Fibroblast of skin of left quadriceps (primary cell): ENCODE data around the gene TNFAIP8.
A peak's percentile ranks its signal among the peaks of the same experiment; 100 is the strongest.

Source experiments
- DNase-seq, 2 experiments: peaks; one replicate each; pipeline ENCODE4 v3.0.0-alpha.2; 2013; ENCODE audit warnings: low read depth in 2 of 2

TNFAIP8 gene

DNA sequence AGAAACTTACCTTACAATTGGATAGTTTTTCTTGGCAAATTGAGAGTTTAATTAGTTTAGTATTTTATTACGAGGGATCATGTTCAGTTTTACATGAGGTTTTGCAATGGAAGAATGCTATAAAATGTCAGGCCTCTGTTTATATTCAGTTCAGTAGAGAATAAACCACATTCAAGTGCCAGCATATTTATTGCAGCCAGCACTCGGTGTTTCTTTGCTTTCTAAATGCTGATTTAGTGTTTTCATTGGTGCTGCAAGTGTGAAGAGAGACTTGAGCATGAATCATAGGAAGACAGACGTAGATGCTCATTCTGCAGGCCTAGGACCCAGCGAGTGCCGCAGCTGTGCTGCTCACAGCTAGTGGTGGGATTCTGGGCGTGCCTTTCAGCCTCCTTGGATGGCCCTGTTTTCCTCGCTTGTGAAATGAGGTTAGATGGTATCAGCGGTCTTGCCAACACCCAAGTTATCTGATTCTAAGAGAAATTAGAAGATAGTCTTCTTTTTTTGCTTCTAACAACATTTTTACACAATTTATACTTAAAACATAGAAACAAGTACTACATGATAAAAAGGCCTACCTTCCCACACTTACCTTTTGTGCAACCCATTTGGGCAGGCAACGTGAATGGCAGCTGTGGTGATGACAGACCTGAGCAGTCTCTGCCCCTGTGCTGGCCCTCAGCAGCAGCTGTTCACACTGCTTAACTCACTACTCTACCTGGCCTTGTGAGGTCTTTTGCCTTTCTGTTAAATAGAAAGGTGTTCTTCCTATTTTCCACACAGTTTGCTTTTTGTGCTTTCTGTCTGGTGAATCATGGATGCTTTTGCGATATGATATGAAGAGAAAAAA lies 26.8 kb upstream of the TNFAIP8 start:
- peak; percentile 89 to 90 for DNase-seq

DNA sequence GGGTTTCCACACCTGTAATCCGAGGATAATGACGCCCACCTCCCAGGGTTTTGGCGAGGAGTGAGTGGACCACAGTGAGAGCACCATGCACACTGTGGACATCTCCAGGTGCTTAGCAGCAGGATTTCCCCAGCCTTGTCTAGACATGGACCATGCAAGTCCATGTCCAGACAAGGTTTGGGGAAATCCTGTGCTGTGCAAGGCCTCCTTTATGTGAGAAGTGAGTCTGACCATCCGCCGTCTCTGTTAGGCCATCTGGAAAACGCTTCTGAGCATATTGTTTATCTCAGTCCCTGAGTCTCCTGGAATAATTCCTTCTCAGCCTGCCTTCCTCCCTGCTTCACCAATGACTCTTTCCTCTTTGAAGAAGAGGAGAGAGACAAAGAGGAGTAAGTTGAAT lies 26.2 kb upstream of the TNFAIP8 start:
- DNase-seq, result no peak

DNA sequence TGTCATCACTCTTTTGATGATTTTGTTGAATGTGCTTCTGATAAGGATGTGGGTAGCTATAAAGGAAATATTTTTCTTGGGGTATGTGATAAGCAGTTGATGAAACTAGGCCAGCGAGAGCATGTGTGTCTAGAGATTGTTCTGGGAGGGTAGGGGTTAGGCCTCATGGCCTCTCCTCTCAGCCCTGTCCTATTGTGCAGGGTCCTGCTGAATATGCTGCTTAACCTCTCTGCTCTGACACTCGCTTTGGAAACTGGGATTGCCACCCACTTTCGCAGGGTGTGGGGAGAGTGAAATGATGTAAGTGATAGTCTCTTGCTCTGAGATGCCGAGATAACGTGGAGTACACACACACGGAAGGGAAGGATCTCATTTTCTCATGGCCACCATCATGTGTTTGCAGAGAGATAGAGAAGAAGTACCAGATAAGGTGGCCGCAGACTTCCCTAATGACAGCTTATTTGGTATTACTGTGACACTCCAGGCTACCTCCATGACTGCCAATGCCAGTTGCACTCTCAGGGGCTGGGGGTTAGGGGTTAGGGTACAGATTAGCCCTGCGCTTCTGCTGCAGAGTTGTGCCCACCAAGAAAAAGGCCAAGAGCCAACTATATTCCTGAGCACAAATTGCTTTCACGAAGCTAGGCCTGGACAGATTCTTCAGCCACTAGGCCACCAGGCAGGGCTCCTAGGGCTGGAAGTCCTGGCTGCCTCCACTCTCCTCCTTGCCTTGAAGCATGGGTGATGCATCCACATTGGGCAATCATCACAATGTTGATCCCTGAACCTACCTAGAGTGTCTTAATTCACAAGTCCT lies 25.2 kb upstream of the TNFAIP8 start:
- no peak for DNase-seq

DNA sequence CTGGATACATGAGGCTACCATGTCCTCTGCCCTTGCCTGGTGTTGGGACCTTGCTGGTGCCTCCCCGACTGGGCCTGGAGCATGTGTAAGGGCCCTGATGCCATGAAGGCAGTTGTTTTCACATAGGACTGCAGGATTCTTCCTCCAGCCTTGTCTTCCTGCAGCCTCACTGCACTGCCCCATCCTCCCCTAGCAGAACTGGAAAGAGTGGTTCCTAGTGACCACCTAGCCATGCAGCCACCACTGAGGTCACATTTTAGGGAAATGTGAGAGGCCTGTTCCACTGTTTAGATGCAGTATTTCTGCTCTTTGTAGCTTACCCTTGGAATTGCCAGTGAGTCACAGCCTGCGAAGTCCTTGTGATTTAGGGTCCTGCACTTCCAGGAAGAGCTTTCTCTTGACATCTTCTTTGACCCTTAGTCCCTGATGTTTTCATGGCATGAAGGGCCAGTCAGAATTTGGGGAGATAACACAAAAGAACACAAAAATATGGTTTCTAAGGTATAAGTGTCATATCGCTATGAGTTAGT lies 24.2 kb upstream of the TNFAIP8 start:
- DNase-seq, result no peak

DNA sequence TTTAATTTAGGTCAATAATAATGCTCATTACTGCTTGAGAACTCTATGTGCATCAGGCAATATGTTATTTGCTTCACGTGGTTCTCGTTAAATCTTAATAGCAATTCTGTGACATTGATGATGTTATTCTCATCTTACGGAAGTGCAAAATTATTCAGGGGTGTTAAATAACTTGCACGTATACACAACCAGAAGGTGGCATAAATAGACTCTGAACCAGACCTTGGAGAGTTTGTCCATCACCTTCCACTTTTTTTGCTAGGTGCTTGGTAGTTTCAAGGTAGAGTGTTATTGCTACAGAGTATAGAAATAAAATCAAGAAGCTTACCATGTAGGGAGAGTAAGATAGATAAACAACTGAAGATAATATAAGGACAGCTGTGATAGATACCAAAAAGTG lies 23.6 kb upstream of the TNFAIP8 start:
- no peak for DNase-seq

DNA sequence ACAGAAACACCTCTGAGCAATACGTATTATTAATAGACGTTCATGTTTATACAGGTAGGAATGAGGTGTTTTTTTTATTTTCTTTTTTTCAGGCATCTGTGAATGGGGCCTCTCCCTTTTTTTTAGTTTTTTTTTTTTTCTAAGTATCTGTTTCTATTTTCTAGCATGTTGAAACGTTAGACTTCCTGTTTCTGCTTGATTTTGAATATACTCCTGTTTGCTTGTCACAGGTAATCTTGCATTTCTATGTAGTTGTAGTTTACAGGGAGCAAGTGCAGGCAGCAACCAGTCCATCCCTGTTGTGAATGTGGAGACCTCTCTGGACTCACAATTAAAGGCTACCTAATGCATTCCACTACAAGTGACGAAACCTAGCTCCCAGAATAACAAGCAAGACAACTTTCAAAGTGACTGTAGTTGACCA lies 22.8 kb upstream of the TNFAIP8 start:
- no peak for DNase-seq

DNA sequence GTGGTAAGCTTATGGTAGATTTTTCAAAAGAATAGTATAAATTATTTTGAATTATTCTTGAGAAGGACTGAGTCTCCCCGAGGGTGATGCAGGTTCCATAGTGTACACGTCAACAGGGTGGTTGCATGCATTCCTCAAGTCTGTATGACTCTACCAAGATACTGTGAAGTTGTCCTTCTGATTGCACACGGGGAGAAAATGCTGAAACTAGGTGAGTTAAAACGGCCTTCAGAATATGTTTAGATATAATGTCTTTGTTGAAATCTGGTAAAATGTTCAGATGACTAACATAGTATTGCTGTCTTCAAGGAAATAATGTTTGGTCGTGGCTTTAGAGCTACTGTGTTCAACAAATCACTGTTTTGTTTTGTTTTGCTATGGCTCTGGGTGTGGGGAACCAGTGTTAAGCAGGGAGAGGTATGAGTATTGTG lies 22.4 kb upstream of the TNFAIP8 start:
- DNase-seq, result no peak

DNA sequence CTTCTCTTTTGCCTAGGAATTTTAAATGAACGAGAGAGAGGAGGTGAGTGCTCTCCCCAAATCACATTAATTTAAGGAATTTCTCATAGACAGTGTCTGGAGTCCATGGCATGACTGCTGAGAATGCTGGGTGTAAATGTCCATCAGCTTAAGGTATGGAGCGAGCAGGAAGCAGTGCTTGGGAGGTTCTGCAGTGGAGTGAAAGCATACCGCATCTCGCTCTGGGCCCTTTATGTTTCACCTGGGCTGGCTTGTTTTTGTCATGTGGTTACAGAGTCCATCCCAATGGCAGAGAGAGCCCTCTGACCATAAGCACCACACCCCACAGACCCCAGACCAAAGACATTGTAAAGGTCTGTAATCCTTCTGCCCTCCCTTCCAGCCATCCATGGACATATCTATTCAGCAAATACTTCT lies 20.6 kb upstream of the TNFAIP8 start:
- no peak for DNase-seq

DNA sequence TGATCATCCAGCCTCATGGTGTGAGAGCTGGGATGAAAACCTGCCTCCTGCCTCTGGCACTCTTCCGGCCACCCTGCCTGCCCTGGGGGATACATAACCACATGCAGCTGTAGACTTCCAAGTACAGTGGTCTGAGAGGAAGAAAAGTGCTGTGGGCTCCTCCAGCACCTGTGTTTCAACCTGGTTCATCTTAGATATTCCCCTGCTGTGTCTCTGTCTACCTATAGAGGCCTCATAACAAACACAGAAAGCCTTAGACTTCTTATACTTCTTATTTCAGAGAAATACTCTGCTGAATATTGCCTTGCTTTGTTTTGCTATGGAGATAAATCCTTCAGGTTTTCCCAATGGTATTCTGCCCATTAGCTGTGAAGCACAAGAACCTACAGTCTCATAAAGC lies 19.6 kb upstream of the TNFAIP8 start:
- DNase-seq, result no peak

DNA sequence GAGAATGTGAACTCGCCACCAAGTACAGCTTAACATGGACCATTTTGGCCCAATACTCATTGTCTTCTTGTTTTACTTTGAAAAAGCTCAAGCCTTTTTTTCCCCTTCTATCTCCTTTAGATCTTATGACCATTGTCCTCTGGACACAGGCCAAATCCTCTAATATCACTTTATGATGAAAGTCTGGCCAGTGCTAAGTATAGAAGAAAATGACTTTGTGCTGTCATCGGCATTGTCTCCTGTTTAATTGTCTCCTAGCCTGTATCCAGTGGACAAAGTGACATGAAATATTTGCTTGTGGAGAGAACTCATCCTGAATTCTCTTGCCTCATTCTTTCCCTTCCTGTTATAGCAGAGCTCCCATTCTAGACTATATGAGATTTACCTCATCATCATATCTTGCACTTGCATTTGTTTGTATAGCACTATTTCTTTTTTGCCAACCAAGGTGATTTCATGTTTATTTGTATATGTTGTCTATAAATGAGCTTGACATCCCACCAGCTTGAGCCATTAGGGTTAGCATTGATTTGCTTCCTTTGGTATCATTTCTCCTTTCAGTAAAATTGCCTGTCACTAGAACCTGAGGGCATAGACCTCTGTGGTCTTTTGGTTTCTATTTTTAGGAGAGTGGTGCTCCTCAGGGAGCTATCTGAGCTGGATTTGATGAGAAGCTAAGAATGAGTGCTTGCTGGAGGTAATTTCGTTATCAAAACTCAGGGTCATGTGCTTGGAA lies 18.8 kb upstream of the TNFAIP8 start:
- DNase-seq, result no peak

DNA sequence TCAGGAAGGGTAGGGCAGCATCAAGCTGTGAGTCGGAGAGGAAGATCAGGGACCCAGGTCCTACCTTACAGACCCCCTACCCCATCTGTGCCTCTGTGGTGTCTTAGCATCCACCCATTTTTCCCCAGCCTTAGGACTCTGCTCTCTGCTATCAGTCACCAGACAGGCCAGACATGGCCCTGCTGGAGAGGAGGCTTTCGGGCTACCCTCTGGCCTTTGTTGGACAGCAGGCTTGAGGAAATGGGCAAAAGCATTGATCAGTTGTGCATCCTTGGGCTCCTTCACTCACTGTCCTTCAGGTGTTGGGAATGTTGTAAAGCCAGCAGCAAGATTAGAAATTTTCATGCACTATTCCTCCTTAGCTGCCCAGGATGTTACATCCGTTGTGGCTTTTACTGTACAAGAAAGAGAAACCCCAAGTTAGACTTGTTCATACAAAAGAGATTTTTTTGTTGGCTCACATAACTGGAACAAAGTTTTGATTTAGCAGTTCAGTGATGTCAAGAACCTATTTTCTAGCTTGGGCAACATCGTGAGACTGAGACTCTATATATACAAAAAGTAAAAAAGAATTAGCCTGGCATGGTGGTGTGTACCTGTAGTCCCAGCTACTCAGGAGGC lies 17.4 kb upstream of the TNFAIP8 start:
- DNase-seq, result no peak

DNA sequence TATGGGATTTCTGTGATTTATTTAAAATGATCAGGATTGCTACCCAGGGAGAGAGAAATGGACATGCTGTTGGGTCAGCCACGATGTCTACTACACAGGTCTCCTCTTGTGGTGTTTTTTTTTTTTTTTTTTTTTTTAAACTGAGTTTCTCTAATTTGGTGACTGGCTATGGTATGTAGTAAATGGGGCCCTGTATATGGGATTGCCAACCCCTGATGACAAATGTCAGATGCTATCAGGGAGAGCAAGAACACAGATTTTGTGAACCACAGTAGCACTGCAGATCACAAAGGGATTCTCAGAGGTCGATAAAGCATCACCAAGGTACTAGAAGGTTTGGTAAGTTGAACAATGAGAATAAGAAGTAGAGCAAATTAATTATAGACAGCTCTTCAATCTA lies 16.5 kb upstream of the TNFAIP8 start:
- no peak for DNase-seq

DNA sequence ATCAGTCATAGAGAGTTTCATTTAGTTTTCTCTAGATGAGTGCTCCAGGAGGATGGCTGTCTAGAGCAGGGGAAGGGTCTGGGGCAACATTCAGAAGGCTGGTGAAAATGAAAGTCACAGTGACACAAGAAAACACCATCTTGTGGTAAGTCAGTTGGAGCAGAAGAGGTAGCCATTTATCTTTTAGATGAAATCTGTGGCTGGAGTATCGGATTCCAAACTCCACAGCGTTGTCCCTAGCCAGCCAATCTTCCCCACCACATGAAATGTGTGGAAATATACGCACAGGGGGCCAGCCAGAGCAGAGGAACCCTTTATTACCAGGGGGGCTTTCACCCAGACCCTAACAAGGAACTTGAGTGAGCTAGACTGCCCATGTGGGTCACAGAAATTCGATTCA lies 15.9 kb upstream of the TNFAIP8 start:
- no peak for DNase-seq

DNA sequence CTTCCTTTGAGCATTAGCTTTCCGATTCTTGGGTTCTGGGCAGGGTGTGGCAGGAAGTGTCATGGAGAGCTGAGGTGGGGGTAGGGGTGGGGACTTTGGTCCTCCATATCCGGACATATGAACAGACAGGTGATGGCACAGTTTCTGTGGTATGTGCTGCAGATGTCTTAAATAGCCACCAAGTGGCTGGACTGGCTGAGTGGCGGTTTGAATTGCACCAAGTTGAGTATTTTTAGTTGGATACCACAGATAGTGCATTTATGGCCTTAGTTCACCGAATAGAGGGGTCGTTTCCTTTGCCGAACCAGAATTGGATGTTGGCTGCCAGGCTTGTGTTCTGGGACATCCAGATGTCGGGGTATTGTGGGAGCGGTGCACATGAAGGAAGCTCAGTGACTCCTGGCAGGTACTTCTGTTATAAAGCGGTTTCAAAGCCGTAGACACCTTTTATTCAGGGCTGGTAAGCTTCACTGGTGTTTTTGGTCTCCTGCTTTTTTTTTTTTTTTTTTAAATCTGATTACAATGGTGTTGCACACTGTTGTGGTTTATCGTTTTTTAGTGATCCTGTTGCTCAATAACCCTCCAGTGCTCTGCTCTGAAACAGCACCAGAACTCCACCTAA lies 15.1 kb upstream of the TNFAIP8 start:
- DNase-seq, result no peak

DNA sequence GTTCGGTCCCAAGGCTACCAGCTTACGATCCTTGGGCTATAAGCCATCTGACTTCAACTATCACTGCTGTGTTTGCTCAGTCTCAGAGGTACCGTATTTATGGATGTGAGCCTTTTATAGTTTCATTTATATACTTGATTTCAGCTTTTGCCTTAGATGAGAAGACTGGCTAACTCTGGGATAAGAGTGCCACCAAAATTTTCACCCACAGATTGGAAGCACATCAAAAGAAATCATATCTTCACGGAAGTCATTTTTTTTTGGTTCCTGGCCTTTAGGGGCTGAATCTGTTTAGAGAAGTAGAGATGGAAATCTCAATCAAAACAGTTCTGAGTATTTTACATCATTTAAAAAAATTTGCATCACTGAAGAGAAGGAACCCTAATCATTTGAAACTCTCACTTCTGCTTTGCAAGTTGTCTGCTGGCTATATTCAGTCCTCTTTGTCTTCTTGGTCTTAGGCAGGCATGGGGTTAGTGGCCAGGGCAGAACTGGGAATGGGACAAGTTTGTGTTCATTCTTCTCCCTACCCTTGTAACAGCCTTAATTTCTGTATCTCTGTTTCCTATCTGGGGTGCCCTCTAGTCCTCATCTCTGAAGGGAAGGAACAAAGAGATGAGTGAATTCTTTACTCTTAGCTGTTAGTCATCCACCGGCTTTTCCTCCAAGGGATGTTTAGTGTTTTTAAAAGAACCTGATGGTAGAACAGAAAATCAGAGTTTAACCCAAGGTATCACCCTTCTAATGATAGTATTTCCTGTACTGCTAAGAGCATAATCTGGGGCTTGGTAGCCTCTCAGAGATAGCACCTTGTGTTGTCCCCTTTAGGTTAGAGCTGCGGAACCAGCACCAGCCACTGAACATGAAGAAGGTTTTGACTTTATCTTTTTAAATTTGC lies 14.1 kb upstream of the TNFAIP8 start:
- DNase-seq, result no peak

DNA sequence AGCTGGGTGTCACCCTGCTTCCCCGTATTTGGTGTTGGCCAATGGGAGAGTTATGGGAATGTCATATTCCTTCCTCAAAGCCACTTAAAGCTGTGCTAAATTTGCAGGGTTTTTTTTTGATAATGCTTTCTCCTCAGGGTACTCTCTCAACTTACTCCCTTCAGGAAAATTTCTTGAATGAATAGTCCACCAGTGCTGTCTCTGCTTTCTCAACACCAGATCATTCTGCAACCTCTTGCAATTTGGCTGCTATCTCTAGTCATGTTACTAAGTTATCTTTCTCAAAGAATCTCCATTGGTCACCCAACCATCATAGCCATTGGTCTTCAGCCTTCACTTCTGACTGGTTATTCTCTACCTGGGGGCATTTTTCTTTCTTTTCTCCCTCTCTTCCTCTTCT lies 13.4 kb upstream of the TNFAIP8 start:
- no peak for DNase-seq

DNA sequence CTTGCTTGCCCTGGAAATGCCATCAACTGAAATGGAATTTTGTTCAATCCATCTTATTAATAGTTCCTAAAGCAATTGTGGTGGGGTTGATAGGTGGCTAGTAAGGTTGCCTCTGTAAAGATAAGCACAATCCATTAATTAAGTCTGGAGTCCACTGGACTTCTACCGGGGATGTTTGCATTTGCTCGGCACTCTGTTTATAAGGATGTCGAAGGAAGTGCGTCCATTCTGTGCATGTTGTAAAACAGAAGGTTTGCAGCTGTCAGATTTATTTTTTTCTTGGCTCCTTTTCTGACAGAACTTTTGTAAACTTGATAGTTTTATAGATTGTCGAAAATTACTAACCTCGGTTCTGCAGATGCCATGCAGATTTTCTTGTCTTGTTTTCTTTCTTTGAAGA lies 12.8 kb upstream of the TNFAIP8 start:
- DNase-seq, result no peak

DNA sequence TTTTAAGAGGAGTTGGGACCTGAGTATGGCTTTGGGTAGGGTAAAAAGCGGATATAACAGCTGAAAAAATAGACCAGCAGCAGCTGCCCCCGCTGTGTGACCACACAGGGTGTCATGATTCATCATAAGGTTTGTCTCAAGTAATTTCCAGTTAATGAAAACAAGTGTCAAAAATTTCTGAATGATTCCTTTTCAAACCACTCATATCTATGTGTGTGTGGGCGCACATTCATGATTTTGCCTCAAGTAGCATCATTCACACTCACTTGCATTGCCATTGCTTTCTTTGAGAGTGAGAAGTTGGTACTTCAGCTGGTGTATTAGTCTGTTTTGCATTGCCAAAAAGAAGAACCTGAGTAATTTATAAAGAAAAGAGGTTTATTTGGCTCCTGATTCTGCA lies 12.1 kb upstream of the TNFAIP8 start:
- no peak for DNase-seq

DNA sequence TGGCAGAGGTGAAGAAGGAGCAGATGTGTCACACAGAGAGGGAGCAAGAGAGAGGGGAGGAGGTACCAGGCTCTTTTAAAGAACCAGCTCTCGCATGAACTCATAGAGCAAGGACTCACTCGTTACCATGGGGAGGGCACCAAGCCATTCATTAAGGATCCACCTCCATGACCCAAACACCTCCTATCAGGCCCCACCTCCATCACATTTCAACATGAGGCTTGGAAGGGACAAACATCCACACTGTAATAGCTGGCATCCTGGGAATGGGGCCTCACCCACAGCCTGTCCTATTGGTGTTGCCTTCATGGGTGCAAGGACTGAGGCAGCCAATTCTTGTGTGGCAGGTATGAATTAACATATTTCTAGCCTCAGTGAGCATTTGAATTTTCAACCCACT lies 11.6 kb upstream of the TNFAIP8 start:
- DNase-seq, result no peak

DNA sequence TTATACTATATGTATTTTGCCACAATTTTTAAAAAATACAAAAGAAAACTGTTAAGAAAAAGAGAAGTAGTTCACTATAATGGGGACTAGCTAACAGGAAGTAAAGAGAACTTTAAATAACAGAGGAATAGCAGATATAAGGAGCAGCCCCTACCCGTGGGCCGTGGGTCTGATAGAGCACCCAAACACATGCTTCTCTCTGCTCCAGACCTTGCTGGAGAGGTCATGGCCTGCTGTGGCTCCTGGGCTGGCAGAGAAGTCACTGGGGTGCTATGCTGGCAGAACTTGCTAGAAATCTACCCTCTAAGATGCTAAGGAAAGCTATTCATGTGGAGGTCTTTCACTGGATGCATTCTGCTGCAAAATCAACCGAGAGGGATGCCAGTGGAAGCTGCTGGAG lies 10.0 kb upstream of the TNFAIP8 start:
- no peak for DNase-seq
